ENCODE results near the gene LTA.

Gene LTA

DNA sequence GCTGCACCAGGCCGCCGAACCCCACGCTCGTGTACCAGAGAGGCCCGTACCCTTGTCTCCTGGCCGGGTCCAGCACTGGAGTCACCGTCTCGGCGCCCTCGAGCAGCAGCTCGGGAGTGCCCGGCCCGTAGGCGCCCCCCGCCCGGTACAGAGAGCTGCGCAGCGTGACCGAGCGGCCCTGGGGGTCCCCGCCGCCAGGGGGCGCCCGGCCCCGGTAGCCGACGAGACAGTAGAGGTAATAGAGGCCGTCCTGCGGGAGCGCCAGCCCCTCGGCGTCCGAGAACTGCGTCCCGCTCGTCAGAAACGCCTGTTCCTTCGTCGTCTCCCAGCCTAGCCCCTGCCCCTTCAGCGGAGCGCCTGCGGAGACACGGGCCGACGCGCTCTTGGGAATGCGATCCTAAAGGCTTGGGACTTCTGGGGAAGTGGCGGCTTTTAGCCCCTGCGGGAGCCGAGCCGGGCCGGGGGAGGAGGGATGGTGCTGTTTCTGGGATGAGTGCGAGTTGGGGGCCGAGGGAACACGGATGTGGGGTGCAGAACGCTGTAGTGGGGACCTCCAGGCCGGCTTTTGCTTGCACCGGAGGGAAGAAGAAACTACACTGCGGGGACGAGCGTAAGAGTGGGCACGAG is 8.8 kb downstream of the LTA start:
- TF ChIP-seq, protein P1, sequence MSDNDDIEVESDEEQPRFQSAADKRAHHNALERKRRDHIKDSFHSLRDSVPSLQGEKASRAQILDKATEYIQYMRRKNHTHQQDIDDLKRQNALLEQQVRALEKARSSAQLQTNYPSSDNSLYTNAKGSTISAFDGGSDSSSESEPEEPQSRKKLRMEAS (IDR thresholded peaks at IDR 0.05; ENCODE audit: low read depth, low read length) = peak; percentile 3; the same call in 1 of the 2 replicates
- TF ChIP-seq POLR2A (IDR thresholded peaks at IDR 0.05; ENCODE audit: extremely low read depth, insufficient read length) (peak; percentile 41), MYC (IDR thresholded peaks at IDR 0.05; ENCODE audit: low read depth, low read length) (no peak)
- TF ChIP-seq, protein P2, sequence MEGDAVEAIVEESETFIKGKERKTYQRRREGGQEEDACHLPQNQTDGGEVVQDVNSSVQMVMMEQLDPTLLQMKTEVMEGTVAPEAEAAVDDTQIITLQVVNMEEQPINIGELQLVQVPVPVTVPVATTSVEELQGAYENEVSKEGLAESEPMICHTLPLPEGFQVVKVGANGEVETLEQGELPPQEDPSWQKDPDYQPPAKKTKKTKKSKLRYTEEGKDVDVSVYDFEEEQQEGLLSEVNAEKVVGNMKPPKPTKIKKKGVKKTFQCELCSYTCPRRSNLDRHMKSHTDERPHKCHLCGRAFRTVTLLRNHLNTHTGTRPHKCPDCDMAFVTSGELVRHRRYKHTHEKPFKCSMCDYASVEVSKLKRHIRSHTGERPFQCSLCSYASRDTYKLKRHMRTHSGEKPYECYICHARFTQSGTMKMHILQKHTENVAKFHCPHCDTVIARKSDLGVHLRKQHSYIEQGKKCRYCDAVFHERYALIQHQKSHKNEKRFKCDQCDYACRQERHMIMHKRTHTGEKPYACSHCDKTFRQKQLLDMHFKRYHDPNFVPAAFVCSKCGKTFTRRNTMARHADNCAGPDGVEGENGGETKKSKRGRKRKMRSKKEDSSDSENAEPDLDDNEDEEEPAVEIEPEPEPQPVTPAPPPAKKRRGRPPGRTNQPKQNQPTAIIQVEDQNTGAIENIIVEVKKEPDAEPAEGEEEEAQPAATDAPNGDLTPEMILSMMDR (IDR thresholded peaks at IDR 0.05; ENCODE audit: low read depth, low read length) = peak; percentile 92
- H3K4me3 ChIP-seq (ENCODE audit: low read depth, low read length) = peak overlapping the region; percentile 92
- peak; percentile 93 for DNase-seq (ENCODE audit: low read depth)

DNA sequence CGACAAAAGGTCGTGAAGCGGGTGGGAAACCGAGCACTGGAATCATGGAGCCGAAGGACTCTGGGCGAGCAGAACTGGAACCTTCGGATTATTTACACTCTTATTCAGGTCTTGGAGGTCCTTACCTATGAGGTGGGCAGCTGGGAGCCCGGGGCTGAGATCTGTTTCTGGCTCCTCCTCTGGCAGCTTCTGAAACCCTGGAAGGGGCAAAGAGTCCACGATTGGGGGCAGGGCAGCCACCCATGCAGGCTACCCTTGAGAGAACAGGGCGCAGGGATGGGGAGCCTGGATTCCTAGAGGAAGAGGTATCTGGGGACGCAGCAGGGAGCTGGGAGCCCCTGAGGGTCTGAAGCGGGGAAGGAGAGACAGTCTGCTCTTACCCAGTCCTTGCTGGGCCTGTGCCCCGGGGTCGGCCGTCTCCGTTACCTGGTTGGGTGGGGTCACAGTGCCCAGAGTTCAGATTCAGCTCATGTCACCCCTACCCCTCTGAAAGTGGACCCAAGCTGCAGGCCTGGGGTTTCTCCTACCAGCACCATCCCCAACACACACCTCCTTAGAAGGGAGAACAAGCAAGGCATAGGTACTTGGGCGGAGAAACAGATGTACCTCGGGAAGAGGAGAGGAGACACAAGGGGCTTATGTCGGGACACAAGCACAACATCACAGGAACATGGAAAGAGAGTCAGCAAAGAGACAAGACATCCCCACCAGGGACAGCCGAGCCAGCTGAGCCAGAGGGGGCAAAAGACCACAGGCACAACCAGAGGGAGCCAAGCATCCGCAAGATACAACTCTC is 9.5 kb downstream of the LTA start:
- DNase-seq (ENCODE audit: low read depth) = peak; percentile 54

DNA sequence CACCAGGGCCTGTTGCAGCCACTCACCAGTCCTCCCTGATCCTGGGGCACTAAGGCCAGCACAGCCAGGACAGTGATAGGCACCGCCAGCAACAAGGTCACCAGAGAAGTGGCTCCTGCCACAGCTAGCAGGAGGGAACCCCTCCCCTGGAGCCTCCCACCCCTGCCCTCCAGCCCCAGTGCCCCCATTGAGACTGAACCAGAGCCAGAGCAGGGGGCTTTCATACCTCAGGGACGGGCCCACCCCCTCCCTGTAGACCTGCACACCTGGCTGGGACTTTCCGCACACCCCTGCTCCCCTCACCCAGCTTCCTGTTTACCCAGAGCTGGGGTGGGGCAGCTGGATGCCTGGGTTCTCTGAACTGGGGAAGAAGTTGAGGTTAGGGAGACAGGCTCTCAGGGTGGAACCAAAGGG is 10.1 kb downstream of the LTA start, which contains the start of gene LTB:
LTB (minus strand) TSS at position 195 of the 414 bp plus-strand sequence; CDS start at position 188, 7 bp downstream.
- peak within 1 kb of the TSS; percentile 92 for H3K4me3 ChIP-seq (ENCODE audit: low read depth, low read length)
- TF ChIP-seq, protein P1 (IDR thresholded peaks at IDR 0.05; ENCODE audit: low read depth, low read length) = no peak
- TF ChIP-seq, protein P2 (IDR thresholded peaks at IDR 0.05; ENCODE audit: low read depth, low read length) = no peak
- DNase-seq (ENCODE audit: low read depth) = peak; percentile 56

More for the DNA sequence above, 9.5 kb downstream of the LTA start:
- peak overlapping the region; percentile 92 for H3K4me3 ChIP-seq (ENCODE audit: low read depth, low read length)
- TF ChIP-seq, protein P1 (IDR thresholded peaks at IDR 0.05; ENCODE audit: low read depth, low read length) = no peak
- no peak for TF ChIP-seq POLR2A (IDR thresholded peaks at IDR 0.05; ENCODE audit: extremely low read depth, insufficient read length)
- TF ChIP-seq MYC (IDR thresholded peaks at IDR 0.05; ENCODE audit: low read depth, low read length) = no peak
- TF ChIP-seq, protein P2 (IDR thresholded peaks at IDR 0.05; ENCODE audit: low read depth, low read length) = no peak

DNA sequence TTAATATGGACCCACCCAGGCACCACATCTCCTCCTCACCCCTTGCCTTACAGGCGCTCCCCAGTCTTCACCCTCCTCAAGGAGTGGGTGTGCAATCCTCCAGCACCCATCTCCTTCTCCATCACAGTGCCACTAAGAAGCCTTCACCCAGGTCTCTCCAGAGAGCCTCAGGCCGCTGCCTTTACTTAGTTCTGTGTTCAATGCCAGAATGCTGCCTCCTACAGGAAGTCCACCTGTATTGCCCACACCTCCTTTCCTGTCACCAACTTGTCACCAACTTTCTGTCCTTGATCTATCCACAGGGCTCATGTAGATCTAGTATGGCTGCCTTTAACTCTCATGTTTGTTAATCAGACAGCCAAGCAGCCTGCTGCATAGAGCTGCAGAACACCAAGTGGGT is 13.4 kb downstream of the LTA start:
- H3K4me3 ChIP-seq (ENCODE audit: low read depth, low read length) = peak overlapping the region; percentile 58
- TF ChIP-seq, protein P1 (IDR thresholded peaks at IDR 0.05; ENCODE audit: low read depth, low read length) = no peak
- TF ChIP-seq, protein P2 (IDR thresholded peaks at IDR 0.05; ENCODE audit: low read depth, low read length) = peak; percentile 65
- peak; percentile 85 for DNase-seq (ENCODE audit: low read depth)

DNA sequence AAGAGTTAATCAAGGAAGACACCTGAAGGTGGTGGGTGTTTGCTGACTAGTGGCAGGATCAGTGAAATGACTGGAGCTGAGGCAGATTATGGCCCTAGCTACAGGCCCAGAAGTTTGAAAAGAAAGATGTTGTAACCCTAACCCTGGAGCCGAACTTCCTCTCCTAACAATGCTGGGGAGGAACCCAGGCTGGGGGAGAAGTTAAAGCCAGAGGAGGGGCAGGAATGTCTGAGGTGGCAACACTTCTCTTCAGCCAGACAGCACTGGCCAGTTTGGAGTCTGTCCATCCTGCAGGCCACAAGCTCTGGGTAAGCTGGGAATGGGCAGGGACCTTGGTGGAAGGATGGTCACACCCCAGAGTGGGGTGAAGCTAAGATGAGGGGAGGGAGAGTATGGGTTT is 13.9 kb downstream of the LTA start, which contains the start of gene LST1:
LST1 (plus strand) TSS at position 270 of the 400 bp plus-strand sequence. CDS start 1,023 bp downstream, outside the sequence.
- peak; percentile 95 for DNase-seq (ENCODE audit: low read depth)
- peak within 1 kb of the TSS; percentile 73 for H3K4me3 ChIP-seq (ENCODE audit: low read depth, low read length)
- TF ChIP-seq, protein P1 (IDR thresholded peaks at IDR 0.05; ENCODE audit: low read depth, low read length) = no peak
- TF ChIP-seq POLR2A (IDR thresholded peaks at IDR 0.05; ENCODE audit: extremely low read depth, insufficient read length) = peak; percentile 13

All from NB4 (cell line).